ENCODE results near the gene FBXO40. TPM values are rescaled to one million over a fixed set of nuclear protein-coding genes. Genes with fewer than 3 reads are reported as not detected.

The FBXO40 gene
- total and polyA plus RNA-seq, 8 donors = under 0.01 to 0.06 TPM; not detected in 6

- no peaks in the 10 kb centered on the region for H3K4me1 ChIP-seq
- no peaks in the 10 kb centered on the region for H3K9me3 ChIP-seq
- no peak overlapping the region for H3K4me3 ChIP-seq
- intact Hi-C loops (cut with DNase I; ENCODE audit: low total_unique reads) = no loop called here
- DNase-seq = no peak
- peaks cover 0 to 9% (median 0%) of the 10 kb centered on the region in 3 donors for H3K27me3 ChIP-seq
- no peak for TF ChIP-seq EP300 (IDR thresholded peaks at IDR 0.05)
- no peak for TF ChIP-seq POLR2A (IDR thresholded peaks at IDR 0.05)
- no peak for TF ChIP-seq POLR2AphosphoS5 (IDR thresholded peaks at IDR 0.05)
- TF ChIP-seq CTCF (IDR thresholded peaks at IDR 0.05) = no peak
- 96 to 98% (median 97%) methylated on average over 6 of the region's 6 CpGs for WGBS, 5 donors
- H3K36me3 ChIP-seq = no peaks in the 10 kb centered on the region
- H3K27ac ChIP-seq = no peak overlapping the region
These were observed 28.3 kb downstream of the FBXO40 start for GRCh38 chr3:121621491-121621890.

GRCh38 chr3:121624147-121624899, 31.1 kb downstream of the FBXO40 start:
- WGBS, 5 donors = 66 to 70% (median 67%) methylated on average over 14 of the region's 14 CpGs
- Histone ChIP-seq H3K27me3 (peaks cover 0 to 9% (median 0%) of the 10 kb centered on the region in 3 donors), H3K36me3 (no peaks in the 10 kb centered on the region), H3K4me1 (no peaks in the 10 kb centered on the region), H3K9me3 (no peaks in the 10 kb centered on the region), H3K27ac (no peak overlapping the region), H3K4me3 (no peak overlapping the region)
- TF ChIP-seq CTCF (IDR thresholded peaks at IDR 0.05) (no peak), POLR2A (IDR thresholded peaks at IDR 0.05) (no peak), EP300 (IDR thresholded peaks at IDR 0.05) (no peak), POLR2AphosphoS5 (IDR thresholded peaks at IDR 0.05) (no peak)
- intact Hi-C loops (cut with DNase I; ENCODE audit: low total_unique reads) = no loop called here
- no peak for DNase-seq

GRCh38 chr3:121626495-121626894, 33.3 kb downstream of the FBXO40 start:
- no peak overlapping the region for H3K4me3 ChIP-seq
- peaks cover 0 to 7% (median 0%) of the 10 kb centered on the region in 3 donors for H3K27me3 ChIP-seq
- H3K36me3 ChIP-seq = peaks cover 0 to 9% (median 3%) of the 10 kb centered on the region in 4 donors
- H3K9me3 ChIP-seq = no peaks in the 10 kb centered on the region
- 90 to 100% (median 94%) methylated on average over 4 of the region's 4 CpGs for WGBS, 5 donors
- intact Hi-C loops (cut with DNase I; ENCODE audit: low total_unique reads) = no loop called here
- no peaks in the 10 kb centered on the region for H3K4me1 ChIP-seq
- no peak for DNase-seq
- H3K27ac ChIP-seq = no peak overlapping the region
- no peak for TF ChIP-seq CTCF (IDR thresholded peaks at IDR 0.05)
- no peak for TF ChIP-seq POLR2AphosphoS5 (IDR thresholded peaks at IDR 0.05)
- TF ChIP-seq POLR2A (IDR thresholded peaks at IDR 0.05) = no peak
- no peak for TF ChIP-seq EP300 (IDR thresholded peaks at IDR 0.05)

GRCh38 chr3:121627211-121627610, 34.0 kb downstream of the FBXO40 start:
- TF ChIP-seq EP300 (IDR thresholded peaks at IDR 0.05) (no peak), POLR2A (IDR thresholded peaks at IDR 0.05) (no peak), POLR2AphosphoS5 (IDR thresholded peaks at IDR 0.05) (no peak), CTCF (IDR thresholded peaks at IDR 0.05) (no peak)
- WGBS, 5 donors = 90 to 95% (median 93%) methylated on average over 4 of the region's 4 CpGs
- DNase-seq = no peak
- Histone ChIP-seq H3K27me3 (no peaks in the 10 kb centered on the region), H3K27ac (no peak overlapping the region), H3K4me1 (no peaks in the 10 kb centered on the region), H3K9me3 (no peaks in the 10 kb centered on the region), H3K36me3 (peaks cover 0 to 16% (median 10%) of the 10 kb centered on the region in 4 donors), H3K4me3 (no peak overlapping the region)
- intact Hi-C loops (cut with DNase I; ENCODE audit: low total_unique reads) = no loop called here

Measured in stomach (tissue), 9 donors.